Fibroblast of skin of right quadriceps (primary cell): Measurements from ENCODE around the gene PEDS1.

Experiments used
- DNase-seq: peaks from one replicate; pipeline ENCODE4 v3.0.0-alpha.2; 2013

The PEDS1 gene

GRCh38 chr20:50133041-50133440 lies 20.5 kb downstream of the PEDS1 start:
- no peak for DNase-seq

- peak; percentile 33 for DNase-seq
Measured at GRCh38 chr20:50130995-50131394, 22.5 kb downstream of the PEDS1 start.

- peak; percentile 25 for DNase-seq
Measured at GRCh38 chr20:50130356-50130723, 23.2 kb downstream of the PEDS1 start.

- DNase-seq: no peak
Measured at GRCh38 chr20:50129662-50130355, 23.7 kb downstream of the PEDS1 start.

- DNase-seq: no peak
Measured at GRCh38 chr20:50128520-50128905, 25.0 kb downstream of the PEDS1 start.

- DNase-seq: no peak
Measured at GRCh38 chr20:50127587-50128519, 25.7 kb downstream of the PEDS1 start.

GRCh38 chr20:50126662-50127061 lies 26.9 kb downstream of the PEDS1 start:
- no peak for DNase-seq

GRCh38 chr20:50125279-50125678 lies 28.2 kb downstream of the PEDS1 start:
- DNase-seq: no peak

GRCh38 chr20:50124496-50124895 lies 29.0 kb downstream of the PEDS1 start:
- no peak for DNase-seq

- DNase-seq: no peak
Measured at GRCh38 chr20:50123418-50123817, 30.1 kb downstream of the PEDS1 start.

- no peak for DNase-seq
Measured at GRCh38 chr20:50122763-50123162, 30.8 kb downstream of the PEDS1 start.

GRCh38 chr20:50121858-50122271 lies 31.7 kb downstream of the PEDS1 start:
- peak; percentile 83 for DNase-seq

- DNase-seq: peak; percentile 41
Measured at GRCh38 chr20:50120935-50121693, 32.4 kb downstream of the PEDS1 start.

GRCh38 chr20:50118203-50118602 lies 35.3 kb downstream of the PEDS1 start:
- no peak for DNase-seq

GRCh38 chr20:50116368-50116999 lies 37.0 kb downstream of the PEDS1 start:
- DNase-seq: no peak

- DNase-seq: peak; percentile 95
Measured at GRCh38 chr20:50115591-50116367, 37.7 kb downstream of the PEDS1 start.

GRCh38 chr20:50115041-50115512 lies 38.4 kb downstream of the PEDS1 start:
- no peak for DNase-seq

- DNase-seq: no peak
Measured at GRCh38 chr20:50113420-50114224, 39.9 kb downstream of the PEDS1 start.

- peak; percentile 82 for DNase-seq
Measured at GRCh38 chr20:50112512-50113419, 40.8 kb downstream of the PEDS1 start, which contains the start of gene UBE2V1. UBE2V1 (minus strand) TSS chr20:50113150; CDS start chr20:50113128, 22 bp downstream.
